Measurements from ENCODE around the gene FOXO4.

The FOXO4 gene

GRCh38 chrX:71081330-71082123 lies 14.1 kb upstream of the FOXO4 start:
- Histone ChIP-seq H3K36me3 (ENCODE audit: control insufficient read depth, low read depth, low read length) (no peaks in the 10 kb centered on the region), H3K27me3 (ENCODE audit: control insufficient read depth, insufficient read depth, low read length) (no peaks in the 10 kb centered on the region), H3K4me3 (ENCODE audit: low read length) (no peak overlapping the region), H3K27ac (ENCODE audit: low read length) (no peak overlapping the region), H3K4me1 (ENCODE audit: control insufficient read depth, low read depth, low read length) (no peaks in the 10 kb centered on the region), H3K9me3 (ENCODE audit: control insufficient read depth, low read depth, low read length) (peaks cover 8% of the 10 kb centered on the region), H3K9ac (ENCODE audit: low read length) (no peak overlapping the region)

GRCh38 chrX:71082124-71082647 lies 13.5 kb upstream of the FOXO4 start:
- Histone ChIP-seq H3K9ac (ENCODE audit: low read length) (no peak overlapping the region), H3K4me3 (ENCODE audit: low read length) (no peak overlapping the region), H3K9me3 (ENCODE audit: control insufficient read depth, low read depth, low read length) (peaks cover 8% of the 10 kb centered on the region), H3K36me3 (ENCODE audit: control insufficient read depth, low read depth, low read length) (no peaks in the 10 kb centered on the region), H3K27me3 (ENCODE audit: control insufficient read depth, insufficient read depth, low read length) (no peaks in the 10 kb centered on the region), H3K4me1 (ENCODE audit: control insufficient read depth, low read depth, low read length) (no peaks in the 10 kb centered on the region), H3K27ac (ENCODE audit: low read length) (no peak overlapping the region)

- Histone ChIP-seq H3K36me3 (ENCODE audit: control insufficient read depth, low read depth, low read length) (no peaks in the 10 kb centered on the region), H3K9ac (ENCODE audit: low read length) (no peak overlapping the region), H3K27ac (ENCODE audit: low read length) (no peak overlapping the region), H3K4me3 (ENCODE audit: low read length) (no peak overlapping the region), H3K9me3 (ENCODE audit: control insufficient read depth, low read depth, low read length) (peaks cover 8% of the 10 kb centered on the region), H3K27me3 (ENCODE audit: control insufficient read depth, insufficient read depth, low read length) (no peaks in the 10 kb centered on the region), H3K4me1 (ENCODE audit: control insufficient read depth, low read depth, low read length) (no peaks in the 10 kb centered on the region)
These were observed 12.8 kb upstream of the FOXO4 start for GRCh38 chrX:71082822-71083221.

GRCh38 chrX:71085900-71086299 lies 9.8 kb upstream of the FOXO4 start:
- Histone ChIP-seq H3K27me3 (ENCODE audit: control insufficient read depth, insufficient read depth, low read length) (no peaks in the 10 kb centered on the region), H3K9me3 (ENCODE audit: control insufficient read depth, low read depth, low read length) (peaks cover 5% of the 10 kb centered on the region), H3K27ac (ENCODE audit: low read length) (no peak overlapping the region), H3K36me3 (ENCODE audit: control insufficient read depth, low read depth, low read length) (no peaks in the 10 kb centered on the region), H3K4me1 (ENCODE audit: control insufficient read depth, low read depth, low read length) (no peaks in the 10 kb centered on the region), H3K9ac (ENCODE audit: low read length) (no peak overlapping the region), H3K4me3 (ENCODE audit: low read length) (no peak overlapping the region)

- Histone ChIP-seq H3K4me3 (ENCODE audit: low read length) (no peak overlapping the region), H3K27ac (ENCODE audit: low read length) (no peak overlapping the region), H3K4me1 (ENCODE audit: control insufficient read depth, low read depth, low read length) (no peaks in the 10 kb centered on the region), H3K9me3 (ENCODE audit: control insufficient read depth, low read depth, low read length) (no peaks in the 10 kb centered on the region), H3K27me3 (ENCODE audit: control insufficient read depth, insufficient read depth, low read length) (no peaks in the 10 kb centered on the region), H3K36me3 (ENCODE audit: control insufficient read depth, low read depth, low read length) (no peaks in the 10 kb centered on the region), H3K9ac (ENCODE audit: low read length) (no peak overlapping the region)
These were observed 4.4 kb upstream of the FOXO4 start for GRCh38 chrX:71091263-71091662.

- H3K27ac ChIP-seq (ENCODE audit: low read length), result no peak overlapping the region
- H3K4me1 ChIP-seq (ENCODE audit: control insufficient read depth, low read depth, low read length), result peaks cover 7% of the 10 kb centered on the region
- H3K4me3 ChIP-seq (ENCODE audit: low read length), result peak overlapping the region; percentile 82
- peak overlapping the region; percentile 55 for H3K9ac ChIP-seq (ENCODE audit: low read length)
- H3K9me3 ChIP-seq (ENCODE audit: control insufficient read depth, low read depth, low read length), result no peaks in the 10 kb centered on the region
- H3K27me3 ChIP-seq (ENCODE audit: control insufficient read depth, insufficient read depth, low read length), result peaks cover 14% of the 10 kb centered on the region
- no peaks in the 10 kb centered on the region for H3K36me3 ChIP-seq (ENCODE audit: control insufficient read depth, low read depth, low read length)
These were observed 618 bp upstream of the FOXO4 start for GRCh38 chrX:71095033-71095432.

GRCh38 chrX:71095981-71096759 lies 519 bp downstream of the FOXO4 start:
- Histone ChIP-seq H3K4me3 (ENCODE audit: low read length) (peak overlapping the region; percentile 82), H3K36me3 (ENCODE audit: control insufficient read depth, low read depth, low read length) (no peaks in the 10 kb centered on the region), H3K27ac (ENCODE audit: low read length) (no peak overlapping the region), H3K9ac (ENCODE audit: low read length) (peak overlapping the region; percentile 37), H3K27me3 (ENCODE audit: control insufficient read depth, insufficient read depth, low read length) (peaks cover 14% of the 10 kb centered on the region), H3K4me1 (ENCODE audit: control insufficient read depth, low read depth, low read length) (peaks cover 7% of the 10 kb centered on the region), H3K9me3 (ENCODE audit: control insufficient read depth, low read depth, low read length) (no peaks in the 10 kb centered on the region)

- H3K4me3 ChIP-seq (ENCODE audit: low read length), result peak overlapping the region; percentile 82
- peaks cover 7% of the 10 kb centered on the region for H3K4me1 ChIP-seq (ENCODE audit: control insufficient read depth, low read depth, low read length)
- H3K27me3 ChIP-seq (ENCODE audit: control insufficient read depth, insufficient read depth, low read length), result peaks cover 14% of the 10 kb centered on the region
- H3K27ac ChIP-seq (ENCODE audit: low read length), result no peak overlapping the region
- H3K9me3 ChIP-seq (ENCODE audit: control insufficient read depth, low read depth, low read length), result no peaks in the 10 kb centered on the region
- no peaks in the 10 kb centered on the region for H3K36me3 ChIP-seq (ENCODE audit: control insufficient read depth, low read depth, low read length)
- peak overlapping the region; percentile 37 for H3K9ac ChIP-seq (ENCODE audit: low read length)
These were observed 1.0 kb downstream of the FOXO4 start for GRCh38 chrX:71096760-71097032.

- Histone ChIP-seq H3K36me3 (ENCODE audit: control insufficient read depth, low read depth, low read length) (no peaks in the 10 kb centered on the region), H3K9ac (ENCODE audit: low read length) (no peak overlapping the region), H3K4me3 (ENCODE audit: low read length) (no peak overlapping the region), H3K9me3 (ENCODE audit: control insufficient read depth, low read depth, low read length) (no peaks in the 10 kb centered on the region), H3K4me1 (ENCODE audit: control insufficient read depth, low read depth, low read length) (peaks cover 7% of the 10 kb centered on the region), H3K27ac (ENCODE audit: low read length) (no peak overlapping the region), H3K27me3 (ENCODE audit: control insufficient read depth, insufficient read depth, low read length) (peaks cover 14% of the 10 kb centered on the region)
These were observed 2.7 kb downstream of the FOXO4 start for GRCh38 chrX:71098302-71098701.

GRCh38 chrX:71098951-71099506 lies 3.4 kb downstream of the FOXO4 start:
- Histone ChIP-seq H3K9ac (ENCODE audit: low read length) (no peak overlapping the region), H3K4me1 (ENCODE audit: control insufficient read depth, low read depth, low read length) (peaks cover 10% of the 10 kb centered on the region), H3K36me3 (ENCODE audit: control insufficient read depth, low read depth, low read length) (no peaks in the 10 kb centered on the region), H3K27ac (ENCODE audit: low read length) (no peak overlapping the region), H3K4me3 (ENCODE audit: low read length) (peak overlapping the region; percentile 17), H3K9me3 (ENCODE audit: control insufficient read depth, low read depth, low read length) (no peaks in the 10 kb centered on the region), H3K27me3 (ENCODE audit: control insufficient read depth, insufficient read depth, low read length) (peaks cover 14% of the 10 kb centered on the region)

GRCh38 chrX:71099736-71100135 lies 4.1 kb downstream of the FOXO4 start:
- Histone ChIP-seq H3K4me1 (ENCODE audit: control insufficient read depth, low read depth, low read length) (peaks cover 10% of the 10 kb centered on the region), H3K36me3 (ENCODE audit: control insufficient read depth, low read depth, low read length) (no peaks in the 10 kb centered on the region), H3K9me3 (ENCODE audit: control insufficient read depth, low read depth, low read length) (no peaks in the 10 kb centered on the region), H3K9ac (ENCODE audit: low read length) (no peak overlapping the region), H3K27ac (ENCODE audit: low read length) (no peak overlapping the region), H3K27me3 (ENCODE audit: control insufficient read depth, insufficient read depth, low read length) (peaks cover 14% of the 10 kb centered on the region), H3K4me3 (ENCODE audit: low read length) (peak overlapping the region; percentile 17)

Data from iPS-18a (cell line).